ENCODE data around the gene ADORA2B. TPM values are rescaled to one million over a fixed set of nuclear protein-coding genes. Genes with fewer than 3 reads are reported as not detected.
"Not testable (repeated sequence)": the region's sequence is repeated elsewhere in the genome, so short reads cannot be mapped to it uniquely, and the experiment has no call there.

The ADORA2B gene
- polyA plus RNA-seq = under 1 TPM; 0.22 to 0.92 (median 0.85) TPM

DNA sequence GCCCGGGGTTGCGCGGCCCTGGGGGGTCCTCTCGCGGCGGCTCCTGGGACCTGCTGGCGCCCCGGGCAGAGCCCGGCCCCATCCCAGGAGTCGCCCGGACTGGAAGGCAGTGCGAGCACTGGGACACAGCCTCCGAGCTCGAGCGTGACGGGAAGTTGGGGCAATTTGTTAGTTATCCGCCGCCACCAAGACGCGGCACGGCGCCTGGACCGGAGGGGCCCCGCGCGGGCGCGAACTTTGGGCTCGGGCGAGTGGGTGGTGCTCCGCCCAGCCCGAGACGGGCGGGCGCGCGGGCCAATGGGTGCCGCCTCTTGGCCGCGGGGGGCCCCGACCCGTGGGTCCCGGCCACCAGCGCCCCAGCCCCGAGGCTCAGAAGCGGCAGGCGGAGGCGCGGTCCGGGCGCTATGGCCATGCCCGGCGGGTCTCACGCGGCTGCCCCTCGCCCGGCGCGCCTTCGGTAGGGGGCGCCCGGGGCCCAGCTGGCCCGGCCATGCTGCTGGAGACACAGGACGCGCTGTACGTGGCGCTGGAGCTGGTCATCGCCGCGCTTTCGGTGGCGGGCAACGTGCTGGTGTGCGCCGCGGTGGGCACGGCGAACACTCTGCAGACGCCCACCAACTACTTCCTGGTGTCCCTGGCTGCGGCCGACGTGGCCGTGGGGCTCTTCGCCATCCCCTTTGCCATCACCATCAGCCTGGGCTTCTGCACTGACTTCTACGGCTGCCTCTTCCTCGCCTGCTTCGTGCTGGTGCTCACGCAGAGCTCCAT lies at the start of gene ADORA2B:
TSS of gene ADORA2B (plus strand) at position 372 of the 768 bp plus-strand sequence. CDS start at position 491, 119 bp downstream.
- WGBS, 3 donors = 0 to 1% (median 0%) methylated on average over 71 to 88 of the region's 88 CpGs
- no peak within 1 kb of the TSS for H3K27ac ChIP-seq (ENCODE audit: low read depth, low read length)

DNA sequence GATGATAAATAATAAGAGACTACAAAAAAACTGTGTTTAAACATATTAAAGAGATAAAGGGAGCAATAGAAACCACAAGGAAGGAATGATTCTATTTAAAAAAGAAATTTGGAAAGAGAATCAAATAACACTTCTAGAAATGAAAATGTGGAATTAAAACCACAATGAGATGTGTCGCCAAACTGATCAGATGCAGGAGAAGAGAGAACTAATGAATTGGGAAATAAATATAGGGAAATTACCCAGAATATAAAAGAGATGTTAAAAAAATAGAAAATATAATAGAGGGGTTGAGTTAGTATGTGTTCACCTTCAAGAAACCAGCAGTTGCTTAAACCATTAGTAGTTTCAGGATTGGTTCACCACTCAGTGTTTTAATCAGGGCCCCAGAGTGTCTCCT lies 48.7 kb upstream of the ADORA2B start:
- no peak overlapping the region for H3K27ac ChIP-seq (ENCODE audit: low read depth, low read length)
- 93 to 97% (median 96%) methylated on average over 1 of the region's 1 CpG for WGBS, 3 donors

- H3K27ac ChIP-seq (ENCODE audit: low read depth, low read length) = no peak overlapping the region
- 94 to 96% (median 95%) methylated on average over 3 of the region's 3 CpGs for WGBS, 3 donors
These were observed 48.1 kb upstream of the ADORA2B start for GRCh38 chr17:15896834-15897233.

DNA sequence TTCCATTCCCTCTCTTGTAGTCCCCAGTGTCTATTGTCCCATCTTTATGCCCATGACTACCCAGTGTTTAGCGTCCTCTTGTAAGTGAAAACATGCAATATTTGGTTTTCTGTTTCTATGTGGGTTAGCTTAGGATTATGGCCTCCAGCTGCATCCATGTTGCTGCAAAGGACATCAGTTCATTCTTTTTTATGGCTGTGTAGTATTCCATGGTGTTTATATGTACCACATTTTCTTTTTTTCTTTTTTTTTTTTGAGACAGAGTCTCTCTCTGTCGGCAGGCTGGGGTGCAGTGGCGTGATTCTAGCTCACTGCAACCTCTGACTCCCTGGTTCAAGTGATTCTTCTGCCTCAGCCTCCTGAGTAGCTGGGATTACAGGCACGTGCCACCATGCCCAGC lies 45.3 kb upstream of the ADORA2B start:
- not testable (repeated sequence) for H3K27ac ChIP-seq (ENCODE audit: low read depth, low read length)
- WGBS, 3 donors = 95 to 98% (median 95%) methylated on average over 4 of the region's 4 CpGs

DNA sequence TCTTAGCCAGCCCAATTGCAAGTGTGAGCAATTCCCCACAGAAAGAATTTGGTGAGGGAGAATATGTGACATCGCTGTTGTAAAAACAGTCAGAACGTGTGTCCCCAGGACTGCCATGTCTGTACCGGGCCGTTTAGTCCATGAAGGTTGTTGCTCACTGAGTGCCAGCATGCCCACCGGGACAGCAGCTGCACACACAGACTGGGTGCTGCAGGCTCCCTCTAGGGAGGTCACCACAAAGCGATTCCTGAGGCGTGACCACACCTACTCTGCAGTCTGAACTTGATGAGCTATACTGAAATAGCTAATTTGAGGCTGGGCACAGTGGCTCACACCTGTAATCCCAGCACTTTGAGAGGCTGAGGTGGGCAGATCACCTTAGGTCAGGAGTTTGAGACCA lies 44.1 kb upstream of the ADORA2B start:
- 79 to 92% (median 80%) methylated on average over 7 of the region's 7 CpGs for WGBS, 3 donors
- no peak overlapping the region for H3K27ac ChIP-seq (ENCODE audit: low read depth, low read length)

GRCh38 chr17:15905236-15905635 lies 39.7 kb upstream of the ADORA2B start:
- H3K27ac ChIP-seq (ENCODE audit: low read depth, low read length) = not testable (repeated sequence)
- WGBS, 3 donors = 92 to 97% (median 94%) methylated on average over 8 of the region's 8 CpGs

DNA sequence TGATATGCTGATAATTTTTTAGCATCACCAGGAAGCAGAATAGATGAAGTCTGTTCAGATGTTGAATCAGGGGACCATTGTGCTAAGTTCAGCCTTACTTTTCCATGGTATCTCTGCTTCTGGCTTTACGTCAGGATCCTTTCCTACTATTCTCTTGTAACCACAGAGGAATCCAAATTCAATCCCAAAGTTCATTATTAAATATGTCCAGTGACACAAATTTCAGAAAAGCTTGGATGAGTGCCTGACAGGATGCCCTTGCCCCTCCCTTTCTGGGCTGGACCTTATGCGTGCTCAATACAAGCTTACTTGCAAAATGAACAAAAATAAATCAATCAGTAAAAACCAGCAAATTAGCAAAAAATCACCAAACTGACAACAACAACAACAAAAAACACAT lies 37.6 kb upstream of the ADORA2B start:
- 70 to 80% (median 73%) methylated on average over 2 of the region's 2 CpGs for WGBS, 3 donors
- no peak overlapping the region for H3K27ac ChIP-seq (ENCODE audit: low read depth, low read length)

DNA sequence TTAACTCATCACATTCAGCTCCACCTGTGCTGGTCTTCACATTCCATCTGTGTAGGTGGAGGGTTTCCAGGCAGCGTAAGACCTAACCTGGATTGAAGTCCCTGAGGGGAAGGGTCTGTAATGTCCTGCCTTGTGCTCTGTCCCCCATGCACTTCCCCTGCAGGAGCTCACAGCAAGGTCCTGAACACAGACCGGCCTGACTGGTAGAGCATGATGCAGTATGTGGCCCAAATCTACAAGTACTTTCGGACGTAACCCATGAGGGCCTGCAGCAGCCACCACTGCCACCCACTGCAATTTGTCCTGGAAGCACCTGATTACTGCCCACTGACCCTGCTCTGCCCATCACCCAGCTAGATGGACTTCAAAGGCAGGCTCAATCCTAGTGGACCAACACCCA lies 36.6 kb upstream of the ADORA2B start:
- no peak overlapping the region for H3K27ac ChIP-seq (ENCODE audit: low read depth, low read length)
- WGBS, 3 donors = 87 to 93% (median 91%) methylated on average over 4 of the region's 4 CpGs

- no peak overlapping the region for H3K27ac ChIP-seq (ENCODE audit: low read depth, low read length)
- WGBS, 3 donors = 69 to 82% (median 80%) methylated on average over 9 of the region's 9 CpGs
These were observed 35.4 kb upstream of the ADORA2B start for GRCh38 chr17:15909481-15909991.

- WGBS, 3 donors = 81 to 93% (median 90%) methylated on average over 5 of the region's 5 CpGs
These were observed 34.1 kb upstream of the ADORA2B start for GRCh38 chr17:15910791-15911190.

DNA sequence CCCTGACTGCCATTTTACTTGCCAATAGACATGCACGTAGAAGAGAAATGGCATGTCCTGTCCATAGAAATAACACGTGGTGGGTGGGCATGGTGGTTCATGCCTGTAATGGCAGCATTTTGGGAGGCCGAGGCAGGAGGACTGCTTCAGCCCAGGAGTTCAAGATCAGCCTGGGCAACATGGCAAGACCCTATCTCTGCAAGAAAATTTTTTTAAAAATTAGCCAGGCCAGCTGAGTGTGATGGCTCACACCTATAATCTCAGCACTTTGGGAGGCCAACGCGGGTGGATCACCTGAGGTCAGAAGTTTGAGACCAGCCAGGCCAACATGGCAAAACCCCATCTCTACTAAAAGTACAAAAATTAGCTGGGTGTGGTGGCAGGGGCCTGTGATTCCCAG lies 33.2 kb upstream of the ADORA2B start:
- 81 to 97% (median 82%) methylated on average over 5 of the region's 5 CpGs for WGBS, 3 donors
- H3K27ac ChIP-seq (ENCODE audit: low read depth, low read length) = not testable (repeated sequence)

More at GRCh38 chr17:15910791-15911190, 34.1 kb upstream of the ADORA2B start:
- H3K27ac ChIP-seq (ENCODE audit: low read depth, low read length) = no peak overlapping the region

DNA sequence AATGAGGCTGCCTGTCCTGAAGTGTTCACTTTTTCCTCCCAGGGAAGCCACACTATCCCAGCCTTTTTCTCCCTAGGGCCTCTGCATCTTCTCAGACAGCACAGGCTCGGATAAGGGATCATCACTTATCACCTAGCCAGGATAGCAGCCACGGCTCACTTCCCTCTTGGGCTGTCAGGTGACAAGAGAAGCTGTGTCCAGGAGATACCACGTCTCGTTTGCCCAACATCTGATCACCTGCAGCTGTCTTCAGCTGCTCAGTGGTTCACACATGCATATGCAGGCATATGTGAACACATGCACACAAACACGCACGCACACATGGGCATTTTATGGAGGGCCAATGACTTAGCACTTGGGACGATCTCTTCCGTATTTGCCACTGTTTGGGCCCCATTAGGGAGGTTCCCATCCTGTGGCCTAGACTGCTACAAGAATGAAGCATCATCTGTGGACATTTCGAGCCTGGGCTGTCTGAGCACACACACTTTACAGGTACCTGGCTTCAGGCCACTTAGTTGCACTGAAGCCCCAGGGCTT lies 32.4 kb upstream of the ADORA2B start:
- H3K27ac ChIP-seq (ENCODE audit: low read depth, low read length) = no peak overlapping the region
- WGBS, 3 donors = 89 to 92% (median 90%) methylated on average over 9 of the region's 9 CpGs

DNA sequence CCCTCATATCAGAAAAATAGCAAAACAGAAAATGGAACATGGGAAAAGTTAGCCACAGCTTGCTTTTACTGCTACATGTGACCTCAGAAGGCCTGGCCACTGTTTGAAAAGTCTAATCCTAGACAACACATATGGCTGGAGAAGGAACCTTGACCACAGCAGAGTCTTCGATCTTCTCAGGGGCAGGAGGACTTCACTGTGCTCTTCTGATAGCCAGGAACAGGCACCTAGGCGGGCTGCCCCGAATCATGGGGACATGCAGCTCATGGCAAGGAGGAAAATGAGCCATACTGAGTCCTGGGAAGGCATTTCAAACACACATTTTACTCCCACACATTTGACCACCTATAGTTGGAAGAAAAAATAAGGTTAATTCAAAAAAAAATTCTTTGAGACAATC lies 31.1 kb upstream of the ADORA2B start:
- no peak overlapping the region for H3K27ac ChIP-seq (ENCODE audit: low read depth, low read length)
- 81 to 99% (median 98%) methylated on average over 3 of the region's 3 CpGs for WGBS, 3 donors

DNA sequence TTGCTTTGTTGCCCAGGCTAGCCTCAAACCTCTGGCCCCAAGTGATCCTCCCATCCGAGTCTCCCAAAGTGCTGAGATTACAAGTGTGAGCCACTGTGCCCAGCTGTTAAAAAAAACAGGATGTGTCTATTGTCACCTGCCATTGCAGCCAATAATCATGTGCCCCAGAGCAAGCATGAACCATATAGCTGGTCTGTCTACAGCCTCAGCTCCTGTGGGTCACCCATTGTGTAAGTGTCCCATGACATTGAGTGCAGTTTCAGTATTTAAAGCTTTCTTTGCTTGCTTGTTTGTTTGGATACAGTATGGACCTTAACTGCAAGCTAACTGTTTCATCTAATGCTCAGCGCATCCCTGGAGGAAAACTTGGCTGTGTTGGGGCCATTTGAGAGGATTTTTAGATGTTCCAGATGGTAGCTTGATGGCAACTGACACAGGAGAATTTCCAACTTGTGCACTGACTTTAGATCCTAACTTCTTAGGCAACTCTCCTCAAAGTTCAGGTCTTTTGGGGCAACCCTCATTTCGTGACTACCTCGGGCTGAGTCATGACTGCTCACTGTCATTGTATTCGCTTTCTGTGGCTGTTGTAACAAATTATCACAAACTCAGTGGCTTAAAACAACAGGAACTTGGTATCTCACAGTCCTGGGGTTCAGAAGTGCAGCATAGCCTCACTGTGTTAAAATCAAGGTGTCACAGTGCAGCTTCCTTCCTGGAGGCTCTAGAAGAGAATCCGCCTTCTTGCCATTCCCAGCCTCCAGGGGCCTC lies 30.3 kb upstream of the ADORA2B start:
- 77 to 95% (median 83%) methylated on average over 6 of the region's 6 CpGs for WGBS, 3 donors
- no peak overlapping the region for H3K27ac ChIP-seq (ENCODE audit: low read depth, low read length)

GRCh38 chr17:15915961-15916360 lies 29.0 kb upstream of the ADORA2B start:
- no peak overlapping the region for H3K27ac ChIP-seq (ENCODE audit: low read depth, low read length)
- 94 to 99% (median 96%) methylated on average over 6 of the region's 6 CpGs for WGBS, 3 donors

DNA sequence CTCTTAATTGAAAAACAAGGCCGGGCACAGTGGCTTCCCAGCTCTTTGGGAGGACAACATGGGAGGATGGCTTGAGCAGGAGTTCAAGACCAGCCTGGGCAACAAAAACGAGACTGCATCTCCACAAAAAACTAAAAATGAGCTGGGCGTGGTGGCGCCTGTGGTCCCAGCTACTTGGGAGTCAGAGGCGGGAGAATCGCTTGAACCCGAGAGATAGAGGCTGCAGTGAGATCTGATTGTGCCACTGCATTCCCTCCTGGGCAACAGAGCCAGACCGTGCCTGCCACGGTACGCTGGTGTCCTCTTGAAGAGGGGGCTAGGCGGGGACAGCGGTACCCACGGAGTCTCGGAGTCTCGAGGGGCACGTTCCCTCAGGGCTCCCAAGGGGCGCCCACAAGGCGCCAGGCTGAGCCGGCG lies 27.9 kb upstream of the ADORA2B start:
- no peak overlapping the region for H3K27ac ChIP-seq (ENCODE audit: low read depth, low read length)
- 38 to 42% (median 41%) methylated on average over 20 of the region's 20 CpGs for WGBS, 3 donors

GRCh38 chr17:15917438-15918027 lies 27.4 kb upstream of the ADORA2B start:
- no peak overlapping the region for H3K27ac ChIP-seq (ENCODE audit: low read depth, low read length)
- 11 to 21% (median 17%) methylated on average over 37 to 44 of the region's 44 CpGs for WGBS, 3 donors

GRCh38 chr17:15918261-15918660 lies 26.7 kb upstream of the ADORA2B start:
- 92 to 97% (median 97%) methylated on average over 11 of the region's 11 CpGs for WGBS, 3 donors
- H3K27ac ChIP-seq (ENCODE audit: low read depth, low read length) = no peak overlapping the region

Data from adipose tissue (tissue), 3 donors.